BLaER1 treated with 17β-estradiol and CSF1 and Interleukin-3, amounts not matched to agents 10 nM and 100 nM (cell line): ENCODE measurements around the gene AHNAK2.

ENCODE experiments used
- H3K27ac ChIP-seq, 11 experiments: shearing (Covaris generic); formaldehyde crosslinking; 2 replicates each; pipeline ENCODE4 v1.8.1; 2022
- H3K27me3 ChIP-seq, 11 experiments: shearing (Covaris generic); formaldehyde crosslinking; 2 replicates each; pipeline ENCODE4 v1.8.1; 2022
- H3K36me3 ChIP-seq, 11 experiments: shearing (Covaris generic); formaldehyde crosslinking; 2 replicates each; pipeline ENCODE4 v1.8.1; 2022
- H3K4me1 ChIP-seq, 10 experiments: shearing (Covaris generic); formaldehyde crosslinking; 2 replicates each; pipeline ENCODE4 v1.8.1; 2022
- H3K4me2 ChIP-seq, 11 experiments: shearing (Covaris generic); formaldehyde crosslinking; 2 replicates each; pipeline ENCODE4 v1.8.1; 2022
- H3K4me3 ChIP-seq, 10 experiments: shearing (Covaris generic); formaldehyde crosslinking; 2 replicates each; pipeline ENCODE4 v1.8.1; 2022
- H3K9ac ChIP-seq, 11 experiments: shearing (Covaris generic); formaldehyde crosslinking; 2 replicates each; pipeline ENCODE4 v1.8.1; 2022
- H3K9me3 ChIP-seq, 11 experiments: shearing (Covaris generic); formaldehyde crosslinking; replicated peaks in 1 of 11; 2 replicates each; pipeline ENCODE4 v1.8.1; 2022
- H4K20me1 ChIP-seq, 11 experiments: shearing (Covaris generic); formaldehyde crosslinking; 2 replicates each; pipeline ENCODE4 v1.8.1; 2022
- Cebpa-rat ChIP-seq, 11 experiments: shearing (Covaris generic); IDR thresholded peaks; 2 replicates each; pipeline ENCODE4 v1.8.1; 2022

AHNAK2 gene

DNA sequence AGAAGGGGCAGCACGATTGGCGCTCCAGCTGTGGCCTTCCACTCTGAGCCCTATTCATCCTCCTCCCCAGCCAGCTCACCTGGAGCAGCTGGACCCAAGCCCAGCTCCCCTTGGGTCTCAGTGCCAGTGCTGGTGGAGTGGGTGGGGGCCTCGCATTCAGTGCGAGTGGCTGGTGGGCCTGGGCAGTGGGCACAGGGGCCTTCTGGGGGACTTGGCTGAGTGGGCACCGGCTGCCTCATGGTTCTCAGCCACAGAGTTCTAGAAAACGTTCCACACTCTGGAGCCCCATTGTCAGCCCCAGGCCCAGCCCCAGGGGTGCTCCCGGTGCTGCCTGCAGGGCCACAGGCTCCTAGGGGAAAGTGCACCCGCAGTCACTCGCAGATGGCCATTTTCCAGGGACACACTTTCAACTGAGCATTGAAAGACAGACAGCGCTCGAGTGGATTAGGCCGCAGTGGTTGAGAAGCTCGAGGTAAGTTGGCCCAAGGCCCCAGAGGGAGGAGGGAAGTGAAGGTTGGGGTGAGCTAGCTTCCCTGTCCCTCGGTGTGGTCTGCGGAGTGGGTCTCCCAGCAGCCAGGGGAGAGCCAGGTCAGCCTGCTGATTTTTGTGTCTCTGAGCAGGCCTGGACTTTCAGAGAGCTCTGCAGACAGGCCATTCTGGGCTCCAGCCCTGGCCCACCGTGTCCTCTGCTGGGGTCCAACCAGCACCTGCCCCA is 11.2 kb upstream of the AHNAK2 start:
- Histone ChIP-seq H3K4me3 (peak overlapping the region in 2 of 10 experiments; percentile 3 to 25; a peak in 1 of 20 replicates), H3K27ac (peak overlapping the region in 8 of 11 experiments; percentile 7 to 92 (median 58); a peak in 15 of 22 replicates), H3K27me3 (no peaks in the 10 kb centered on the region), H3K9ac (peak overlapping the region in 9 of 11 experiments; percentile 0 to 69 (median 42); a peak in 15 of 22 replicates), H3K36me3 (peaks cover 0 to 7% (median 0%) of the 10 kb centered on the region in 11 experiments; a peak in 2 of 22 replicates), H3K4me2 (peak overlapping the region; percentile 42 to 100 (median 99)), H3K4me1 (peaks cover 75 to 96% (median 95%) of the 10 kb centered on the region in 10 experiments), H4K20me1 (peaks cover 0 to 11% (median 7%) of the 10 kb centered on the region in 11 experiments; a peak in 11 of 22 replicates), H3K9me3 (no peaks in the 10 kb centered on the region)
- TF ChIP-seq Cebpa-rat (IDR thresholded peaks at IDR 0.05), result no peak

DNA sequence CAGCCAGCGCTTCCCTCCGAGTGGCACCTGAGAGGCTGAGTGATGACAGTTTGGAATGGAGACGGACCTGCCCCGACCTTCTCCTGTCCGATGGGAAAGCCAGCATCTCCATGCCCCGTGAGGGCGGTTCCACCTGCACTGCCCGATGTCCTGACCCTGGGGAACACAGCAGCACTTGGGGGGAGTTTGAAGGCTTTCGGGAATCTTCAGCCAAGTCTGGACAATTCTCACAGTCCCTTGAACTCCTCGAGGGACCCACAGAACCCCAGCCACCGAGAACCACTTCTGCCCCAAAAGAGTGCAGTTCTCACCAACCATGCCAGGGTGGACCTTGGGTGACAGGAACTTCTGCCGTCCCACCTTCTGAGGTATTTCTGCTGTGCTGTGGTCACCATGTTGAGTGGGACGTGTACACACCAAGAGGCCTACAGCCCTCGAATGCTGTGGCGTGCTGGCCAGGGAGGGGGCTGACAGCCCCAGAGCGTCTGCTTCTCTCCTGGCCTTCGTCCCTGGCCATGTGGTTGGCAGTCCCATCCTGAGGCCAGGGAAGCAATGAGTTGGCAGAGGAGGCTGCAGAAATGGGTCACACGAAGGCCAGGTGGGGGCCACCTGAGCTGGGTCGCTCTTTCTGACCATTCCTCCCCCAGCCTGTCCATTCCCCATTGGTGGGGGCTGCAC is 8.5 kb upstream of the AHNAK2 start:
- H4K20me1 ChIP-seq, result peaks cover 0 to 9% (median 0%) of the 10 kb centered on the region in 11 experiments; a peak in 2 of 22 replicates
- H3K9ac ChIP-seq, result peak overlapping the region; percentile 76 to 86 (median 82); a peak in 21 of 22 replicates
- H3K4me1 ChIP-seq, result peaks cover 67 to 96% (median 95%) of the 10 kb centered on the region in 10 experiments
- H3K4me3 ChIP-seq, result peak overlapping the region; percentile 68 to 83 (median 77)
- no peaks in the 10 kb centered on the region for H3K27me3 ChIP-seq
- H3K4me2 ChIP-seq, result peak overlapping the region; percentile 95 to 100 (median 99)
- H3K9me3 ChIP-seq, result no peaks in the 10 kb centered on the region
- peak overlapping the region in 10 of 11 experiments; percentile 20 to 84 (median 70); a peak in 17 of 22 replicates for H3K27ac ChIP-seq
- peaks cover 0 to 2% (median 0%) of the 10 kb centered on the region in 11 experiments; a peak in 2 of 22 replicates for H3K36me3 ChIP-seq
- no peak for TF ChIP-seq Cebpa-rat (IDR thresholded peaks at IDR 0.05)

DNA sequence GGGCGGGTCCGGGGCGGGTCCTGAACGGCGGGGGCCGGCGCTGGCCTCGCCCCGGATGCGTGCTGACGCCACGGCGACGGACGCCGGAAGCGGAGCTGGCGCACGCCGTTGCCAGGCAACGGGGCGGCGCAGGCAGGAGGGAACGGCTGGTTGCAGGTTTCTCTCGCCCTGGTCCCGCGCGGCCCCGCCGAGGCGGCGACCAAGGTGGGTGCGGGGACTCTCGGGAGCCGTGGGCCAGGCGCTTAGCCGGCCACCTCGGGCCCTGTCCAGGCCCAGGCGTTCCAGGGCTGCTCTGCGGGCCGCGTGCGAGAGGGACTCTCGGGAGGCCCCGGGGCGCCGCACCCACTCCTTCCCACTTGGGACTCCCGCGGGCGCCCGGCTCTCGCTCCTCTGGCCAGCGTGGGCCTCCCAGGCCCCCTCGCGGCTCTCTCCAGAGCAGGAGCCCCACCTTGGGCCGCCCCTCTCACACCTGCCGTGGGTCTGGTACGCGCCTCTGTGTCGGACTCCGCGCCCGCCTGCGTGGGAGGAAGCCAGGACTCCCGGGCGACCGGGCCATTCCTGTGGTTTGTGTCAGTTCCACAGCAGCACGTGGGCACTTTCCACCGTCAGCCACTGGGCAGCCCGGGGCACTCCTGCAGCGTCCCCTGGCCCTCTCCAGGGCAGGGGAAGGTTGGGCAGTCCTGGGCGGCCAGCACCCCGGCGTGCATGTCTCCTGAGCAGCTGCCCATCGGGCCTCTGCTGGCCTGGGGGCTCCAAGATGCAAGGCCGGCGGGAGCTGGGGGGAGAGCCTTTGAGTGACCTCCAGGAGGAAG is 7.7 kb upstream of the AHNAK2 start, which contains the start of gene CLBA1:
Gene CLBA1, plus strand, starts transcription at position 114 of the 812 bp plus-strand sequence. Its CDS starts 644 bp downstream, at position 758.
- H3K9me3 ChIP-seq, result no peaks in the 10 kb centered on the region
- peak within 1 kb of the TSS; percentile 76 to 86 (median 82) for H3K9ac ChIP-seq
- H3K27ac ChIP-seq, result peak within 1 kb of the TSS; percentile 58 to 84 (median 74); a peak in 21 of 22 replicates
- no peak for TF ChIP-seq Cebpa-rat (IDR thresholded peaks at IDR 0.05)
- peaks cover 72 to 96% (median 95%) of the 10 kb centered on the region in 10 experiments for H3K4me1 ChIP-seq
- H3K27me3 ChIP-seq, result no peaks in the 10 kb centered on the region
- H4K20me1 ChIP-seq, result peaks cover 0 to 9% (median 0%) of the 10 kb centered on the region in 11 experiments; a peak in 2 of 22 replicates
- H3K4me3 ChIP-seq, result peak within 1 kb of the TSS; percentile 68 to 83 (median 77)
- H3K36me3 ChIP-seq, result no peaks in the 10 kb centered on the region
- H3K4me2 ChIP-seq, result peak within 1 kb of the TSS; percentile 95 to 100 (median 99)

DNA sequence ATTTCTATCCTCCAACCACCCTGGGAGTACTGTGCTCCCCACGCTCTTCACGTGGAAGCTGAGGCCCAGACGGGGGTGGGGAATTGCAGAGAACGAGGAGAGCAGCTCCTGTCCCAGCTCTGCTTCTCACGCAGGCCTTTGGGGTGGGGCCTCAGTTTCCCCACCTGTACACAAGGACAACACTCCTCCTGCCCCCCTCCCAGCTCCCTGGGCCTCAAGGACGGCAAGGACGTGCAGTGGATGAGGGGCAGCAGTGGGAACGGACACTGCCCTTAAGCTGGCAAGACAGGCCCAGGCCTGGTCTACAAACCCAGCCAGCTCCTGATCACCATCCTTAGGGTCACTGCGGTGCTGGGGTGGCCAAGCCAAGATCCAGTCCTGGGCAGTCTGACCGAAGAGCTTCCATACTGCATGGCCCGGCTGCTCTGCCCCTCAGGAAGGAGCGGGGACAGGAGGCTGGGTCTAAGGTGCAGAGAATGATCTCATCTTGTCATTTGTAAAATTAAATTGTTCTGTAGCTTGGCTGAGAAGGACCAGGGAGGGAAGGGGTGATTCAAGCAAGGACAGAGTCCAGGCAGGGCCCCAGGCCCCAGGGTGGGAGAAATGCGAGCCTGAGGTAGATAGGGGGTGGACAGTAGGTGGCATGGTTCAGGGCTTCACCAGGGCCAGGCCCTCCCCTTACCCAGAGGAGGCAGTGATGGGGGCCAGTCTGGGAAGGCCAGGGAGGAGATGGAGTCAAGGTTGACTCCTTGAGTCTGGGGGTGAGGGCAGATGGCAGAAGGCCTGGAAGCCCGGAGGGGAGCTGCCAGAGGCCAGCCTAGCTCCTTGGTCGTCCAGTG is 6.1 kb upstream of the AHNAK2 start:
- no peak overlapping the region for H3K4me3 ChIP-seq
- H3K4me1 ChIP-seq, result peaks cover 62 to 96% (median 85%) of the 10 kb centered on the region in 10 experiments
- TF ChIP-seq Cebpa-rat (IDR thresholded peaks at IDR 0.05), result no peak
- peaks cover 0 to 9% (median 0%) of the 10 kb centered on the region in 11 experiments; a peak in 3 of 22 replicates for H4K20me1 ChIP-seq
- H3K27ac ChIP-seq, result peak overlapping the region in 9 of 11 experiments; percentile 27 to 80 (median 62); a peak in 15 of 22 replicates
- H3K36me3 ChIP-seq, result no peaks in the 10 kb centered on the region
- peak overlapping the region in 10 of 11 experiments; percentile 77 to 100 (median 88); a peak in 21 of 22 replicates for H3K4me2 ChIP-seq
- H3K27me3 ChIP-seq, result no peaks in the 10 kb centered on the region
- no peaks in the 10 kb centered on the region for H3K9me3 ChIP-seq
- peak overlapping the region in 5 of 11 experiments; percentile 1 to 39 (median 10); a peak in 3 of 22 replicates for H3K9ac ChIP-seq

DNA sequence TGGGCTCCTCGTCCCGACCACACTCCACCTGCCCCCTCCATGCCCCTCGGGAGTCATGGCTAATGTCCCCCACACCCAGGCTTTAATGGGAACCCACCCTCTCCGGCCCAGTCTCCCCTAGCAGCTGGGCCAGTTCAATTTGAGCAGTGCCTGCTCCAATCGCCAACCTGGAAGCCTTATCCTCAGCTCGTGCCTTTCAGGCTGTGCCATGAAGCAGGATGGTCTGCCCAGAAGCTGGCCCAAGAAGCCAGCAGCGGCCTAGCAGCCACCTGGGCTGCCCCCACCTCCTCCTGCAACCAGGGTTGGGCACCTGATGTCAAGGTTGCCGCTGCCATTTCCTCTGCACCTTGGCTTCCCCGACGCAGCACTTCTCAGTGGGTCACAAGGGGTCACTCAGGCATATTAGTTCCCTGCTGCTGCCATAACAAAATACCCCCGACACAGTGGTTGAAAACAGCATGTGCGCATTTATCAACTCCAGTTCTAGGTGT is 5.1 kb upstream of the AHNAK2 start:
- Histone ChIP-seq H3K4me1 (peaks cover 53 to 94% (median 84%) of the 10 kb centered on the region in 10 experiments), H3K4me3 (no peak overlapping the region), H3K4me2 (peak overlapping the region; percentile 71 to 100 (median 87)), H3K9me3 (no peaks in the 10 kb centered on the region), H3K9ac (peak overlapping the region in 6 of 11 experiments; percentile 17 to 61 (median 33); a peak in 6 of 22 replicates), H3K27ac (peak overlapping the region in 8 of 11 experiments; percentile 7 to 64 (median 38); a peak in 10 of 22 replicates), H3K27me3 (peaks cover 0 to 3% (median 0%) of the 10 kb centered on the region in 11 experiments; a peak in 1 of 22 replicates), H4K20me1 (peaks cover 0 to 13% (median 0%) of the 10 kb centered on the region in 11 experiments; a peak in 4 of 22 replicates), H3K36me3 (no peaks in the 10 kb centered on the region)
- no peak for TF ChIP-seq Cebpa-rat (IDR thresholded peaks at IDR 0.05)

DNA sequence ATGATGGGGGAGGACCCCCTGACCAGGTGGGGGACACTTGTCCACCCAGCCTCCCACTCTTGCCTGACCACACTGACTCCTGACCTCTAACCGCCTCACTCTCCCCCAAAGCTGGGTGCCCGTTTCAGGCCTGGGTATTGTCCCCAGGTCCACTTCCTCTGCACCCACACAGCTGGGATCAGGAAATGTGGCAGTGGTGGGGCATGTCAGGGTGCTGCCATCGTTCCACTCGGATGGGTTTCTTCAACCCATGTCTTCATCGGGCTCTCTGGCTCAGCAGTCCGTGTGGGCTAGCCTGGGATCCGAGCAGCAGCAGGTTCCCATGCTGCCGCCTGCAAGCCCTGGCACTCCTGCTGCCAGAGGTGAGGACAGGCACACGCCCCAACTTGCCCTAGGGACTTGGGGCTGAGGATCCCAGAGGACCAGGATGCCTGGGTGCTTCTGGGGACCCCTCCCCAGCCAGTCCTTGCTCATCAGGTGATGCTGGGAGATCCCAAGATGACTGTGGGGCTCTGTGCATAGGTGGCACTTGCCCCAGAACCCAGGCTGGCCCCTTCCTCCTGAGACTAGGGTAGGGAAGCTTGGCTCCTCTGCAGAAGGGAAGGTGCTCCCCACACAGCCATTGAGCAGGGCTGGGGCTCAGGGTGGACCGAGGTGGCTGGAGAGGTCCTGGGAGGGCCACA is 4.5 kb upstream of the AHNAK2 start:
- peak overlapping the region in 7 of 11 experiments; percentile 17 to 61 (median 38); a peak in 10 of 22 replicates for H3K9ac ChIP-seq
- H3K4me3 ChIP-seq, result no peak overlapping the region; a peak in 1 of 20 replicates
- H3K4me2 ChIP-seq, result peak overlapping the region; percentile 71 to 100 (median 87)
- peak overlapping the region in 8 of 11 experiments; percentile 9 to 64 (median 38); a peak in 13 of 22 replicates for H3K27ac ChIP-seq
- H3K9me3 ChIP-seq, result no peaks in the 10 kb centered on the region
- TF ChIP-seq Cebpa-rat (IDR thresholded peaks at IDR 0.05), result no peak
- peaks cover 48 to 91% (median 81%) of the 10 kb centered on the region in 10 experiments for H3K4me1 ChIP-seq
- H3K36me3 ChIP-seq, result no peaks in the 10 kb centered on the region
- peaks cover 0 to 6% (median 0%) of the 10 kb centered on the region in 11 experiments; a peak in 5 of 22 replicates for H3K27me3 ChIP-seq
- H4K20me1 ChIP-seq, result peaks cover 0 to 13% (median 0%) of the 10 kb centered on the region in 11 experiments; a peak in 4 of 22 replicates
